Adipose tissue (tissue), 3 donors: Measurements from ENCODE around the gene ERBB3. TPM values are rescaled to one million over a fixed set of nuclear protein-coding genes. Genes with fewer than 3 reads are reported as not detected.
"Not testable (repeated sequence)": the region's sequence is repeated elsewhere in the genome, so short reads cannot be mapped to it uniquely, and the experiment has no call there.

Experiments
- H3K27ac ChIP-seq: one replicate; pipeline ENCODE4 v1.5.1; 2013; ENCODE audit warnings: low read depth, low read length
- WGBS, 3 donors: extraction: QIAGEN DNeasy Blood & Tissue Kit; methylation state at CpG; one replicate each; pipeline ENCODE4 v1.1.7; 2013; 5-methylcytosine and 5-hydroxymethylcytosine counted together
- polyA plus RNA-seq, 3 donors: library from polyadenylated mRNA; stranded (reverse); fragments of 200-250 nt; gene quantifications; one replicate each; pipeline ENCODE4 v1.2.3, GENCODE V29; 2013
- donor health status: healthy with polysubstance abuse.
- donor health status: Bipolar disorder and iron deficiency.
- donor health status: healthy.

Gene ERBB3
- polyA plus RNA-seq, 3 donors: 2.0 to 28.8 (median 4.5) TPM

- H3K27ac ChIP-seq: not testable (repeated sequence)
- WGBS, 3 donors: 90 to 95% (median 94%) methylated on average over 9 of the region's 9 CpGs
These were observed 2.0 kb upstream of the ERBB3 start for GRCh38 chr12:56077966-56078365.

DNA sequence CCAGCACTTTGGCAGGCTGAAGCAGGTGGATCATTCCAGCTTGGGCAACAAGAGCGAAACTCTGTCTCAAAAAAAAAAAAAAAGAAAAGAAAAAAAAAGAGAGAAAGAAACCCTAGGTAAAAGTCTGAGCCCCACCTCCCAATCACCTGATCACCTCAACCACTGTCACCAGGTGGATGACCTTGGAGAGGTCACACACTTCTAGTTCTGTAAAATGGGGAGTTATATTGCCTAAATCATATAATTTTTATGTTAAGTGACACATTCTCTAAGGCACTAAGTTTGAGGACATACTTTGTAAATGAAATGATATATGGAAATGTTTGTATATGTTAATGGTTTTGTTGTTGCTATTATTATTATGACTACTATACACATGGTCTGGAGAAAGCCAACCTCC, 1.5 kb upstream of the ERBB3 start:
- no peak overlapping the region for H3K27ac ChIP-seq
- 93 to 100% (median 100%) methylated on average over 1 of the region's 1 CpG for WGBS, 3 donors

DNA sequence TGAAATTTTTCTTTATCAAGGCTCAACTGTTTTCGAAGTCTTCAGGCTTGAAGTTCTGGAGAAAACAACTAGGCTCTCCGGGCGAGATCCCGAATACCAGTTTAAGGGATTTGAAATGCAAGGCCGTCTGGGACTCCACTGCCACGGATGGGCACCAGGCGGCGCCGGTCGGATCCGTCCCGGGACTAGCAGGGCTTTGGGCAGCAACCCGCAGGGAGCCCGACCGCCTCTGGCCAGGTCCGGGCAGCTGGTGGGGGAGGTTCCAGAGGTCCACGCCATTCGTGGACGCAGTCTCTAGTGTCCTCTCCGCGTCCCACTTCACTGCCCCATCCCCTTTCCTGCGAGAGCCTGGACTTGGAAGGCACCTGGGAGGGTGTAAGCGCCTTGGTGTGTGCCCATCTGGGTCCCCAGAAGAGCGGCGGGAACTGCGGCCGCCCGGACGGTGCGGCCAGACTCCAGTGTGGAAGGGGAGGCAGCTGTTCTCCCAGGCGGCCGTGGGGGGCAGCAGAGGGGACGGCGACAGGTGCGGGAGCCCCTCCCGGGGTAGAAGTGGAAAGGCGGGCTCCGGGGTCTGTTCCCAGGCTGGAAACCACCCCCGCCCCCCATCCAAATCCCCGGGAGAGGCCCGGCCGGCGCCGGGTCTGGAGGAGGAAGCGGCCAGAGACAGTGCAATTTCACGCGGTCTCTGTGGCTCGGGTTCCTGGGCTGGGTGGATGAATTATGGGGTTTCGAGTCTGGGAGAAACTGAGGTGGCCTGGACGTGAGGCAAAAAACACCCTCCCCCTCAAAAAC, 838 bp upstream of the ERBB3 start:
- no peak overlapping the region for H3K27ac ChIP-seq
- WGBS, 3 donors: 2 to 3% (median 3%) methylated on average over 50 of the region's 50 CpGs

DNA sequence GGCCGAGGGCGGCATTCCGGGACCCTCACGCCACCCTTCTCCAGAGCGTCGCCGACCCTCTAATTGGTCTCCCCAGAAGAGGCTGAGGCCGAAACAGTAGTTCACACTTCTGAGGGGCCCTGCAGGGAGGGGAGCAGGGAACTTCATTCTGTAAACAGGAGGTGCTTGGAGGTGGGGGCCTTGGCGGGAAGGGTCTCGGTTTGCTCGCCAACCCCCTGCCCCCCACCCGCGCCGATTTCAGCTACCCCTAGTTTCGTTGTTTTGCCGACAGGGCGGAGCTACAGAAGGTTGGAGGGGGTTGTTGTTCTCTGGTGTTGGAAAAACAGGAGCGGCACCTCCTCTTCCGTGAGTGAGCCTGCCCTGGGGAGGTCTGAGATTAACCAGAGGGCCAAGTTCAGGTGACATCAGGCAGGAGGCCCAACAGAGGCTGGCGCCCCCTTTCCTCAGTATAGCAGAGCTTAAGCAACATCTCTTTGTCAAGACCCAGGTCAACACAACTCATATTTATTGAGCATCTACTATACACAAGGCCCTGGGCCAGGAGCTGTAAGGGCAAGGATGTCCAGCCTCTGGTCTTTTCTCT, 682 bp downstream of the ERBB3 start:
- 11 to 32% (median 29%) methylated on average over 20 of the region's 20 CpGs for WGBS, 3 donors
- no peak overlapping the region for H3K27ac ChIP-seq

DNA sequence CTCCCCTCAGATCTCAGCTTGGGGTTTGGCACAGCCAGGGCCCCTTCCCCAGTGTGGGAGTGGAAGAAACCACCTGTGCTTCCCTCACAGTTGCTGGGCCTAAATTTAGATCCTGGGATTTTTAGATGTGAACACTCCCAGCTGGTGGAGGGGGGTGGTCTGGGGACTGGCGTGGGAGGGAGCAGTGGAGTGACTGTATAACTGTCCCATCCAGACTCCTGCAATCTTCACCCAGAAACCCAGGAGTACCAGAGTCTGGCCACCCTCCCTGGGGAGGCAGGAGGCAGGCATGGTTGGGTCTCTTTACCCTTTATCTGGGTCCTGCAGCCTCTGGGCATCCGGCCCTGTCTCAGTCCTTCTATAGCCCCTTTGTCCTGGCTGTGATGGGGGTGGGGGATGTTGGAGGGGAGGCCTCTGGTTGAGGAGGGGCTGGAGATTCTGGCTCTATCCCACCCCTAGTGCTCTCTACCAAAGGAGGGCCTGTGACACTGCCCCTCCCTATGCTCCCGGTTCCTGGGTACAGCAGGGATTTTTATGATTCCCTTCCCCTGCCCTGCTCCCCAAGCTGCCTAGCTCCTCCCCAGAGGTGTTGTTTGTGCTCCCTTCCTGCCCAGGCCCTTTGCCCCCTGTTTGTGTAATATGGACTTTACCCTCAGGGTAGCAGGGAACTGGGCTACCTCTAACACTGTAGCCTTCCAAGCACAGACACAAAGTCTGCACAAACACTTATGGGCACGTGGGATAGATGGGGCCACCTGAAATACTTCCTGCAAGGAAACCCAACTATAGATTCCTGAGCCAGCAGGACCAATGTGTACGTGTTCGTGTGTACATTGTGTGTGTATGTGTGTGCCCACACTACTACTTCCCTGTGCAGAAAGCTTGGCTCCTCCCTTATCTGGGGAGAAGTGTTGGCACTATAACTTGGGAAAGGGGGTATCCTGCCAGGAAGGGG, 1.7 kb downstream of the ERBB3 start:
- H3K27ac ChIP-seq: no peak overlapping the region
- 26 to 70% (median 68%) methylated on average over 6 of the region's 6 CpGs for WGBS, 3 donors

GRCh38 chr12:56082382-56082781, 2.4 kb downstream of the ERBB3 start:
- H3K27ac ChIP-seq: no peak overlapping the region

GRCh38 chr12:56082967-56083366, 3.0 kb downstream of the ERBB3 start:
- no peak overlapping the region for H3K27ac ChIP-seq
- 38 to 64% (median 40%) methylated on average over 3 of the region's 3 CpGs for WGBS, 3 donors

More at GRCh38 chr12:56082382-56082781, 2.4 kb downstream of the ERBB3 start:
- WGBS, 3 donors: 36 to 85% (median 77%) methylated on average over 2 of the region's 2 CpGs

DNA sequence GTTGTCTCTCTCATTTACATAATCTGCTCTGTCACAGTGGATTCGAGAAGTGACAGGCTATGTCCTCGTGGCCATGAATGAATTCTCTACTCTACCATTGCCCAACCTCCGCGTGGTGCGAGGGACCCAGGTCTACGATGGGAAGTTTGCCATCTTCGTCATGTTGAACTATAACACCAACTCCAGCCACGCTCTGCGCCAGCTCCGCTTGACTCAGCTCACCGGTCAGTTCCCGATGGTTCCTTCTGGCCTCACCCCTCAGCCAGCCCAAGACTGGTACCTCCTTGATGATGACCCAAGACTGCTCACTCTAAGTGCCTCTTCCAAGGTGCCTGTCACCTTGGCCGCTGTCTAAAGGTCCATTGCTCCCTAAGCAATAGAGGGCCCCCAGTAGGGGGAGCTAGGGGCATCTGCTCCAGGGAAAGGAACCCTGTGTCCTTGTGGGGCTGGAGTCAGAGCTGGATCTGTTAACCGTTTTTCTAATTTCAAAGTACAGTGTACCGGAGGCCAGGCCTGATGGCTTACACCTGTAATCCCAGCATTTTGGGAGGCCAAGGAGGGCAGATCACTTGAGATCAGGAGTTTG, 5.1 kb downstream of the ERBB3 start:
- 73 to 89% (median 87%) methylated on average over 15 of the region's 15 CpGs for WGBS, 3 donors
- no peak overlapping the region for H3K27ac ChIP-seq

- H3K27ac ChIP-seq: no peak overlapping the region
- 75 to 90% (median 83%) methylated on average over 3 of the region's 3 CpGs for WGBS, 3 donors
These were observed 6.1 kb downstream of the ERBB3 start for GRCh38 chr12:56086096-56086495.

GRCh38 chr12:56086608-56087007, 6.6 kb downstream of the ERBB3 start:
- 70 to 84% (median 83%) methylated on average over 6 of the region's 6 CpGs for WGBS, 3 donors
- no peak overlapping the region for H3K27ac ChIP-seq

GRCh38 chr12:56087220-56087619, 7.3 kb downstream of the ERBB3 start:
- 44 to 80% (median 75%) methylated on average over 6 of the region's 6 CpGs for WGBS, 3 donors
- H3K27ac ChIP-seq: no peak overlapping the region

GRCh38 chr12:56097738-56098137, 17.8 kb downstream of the ERBB3 start:
- 89 to 92% (median 90%) methylated on average over 6 of the region's 6 CpGs for WGBS, 3 donors
- no peak overlapping the region for H3K27ac ChIP-seq

DNA sequence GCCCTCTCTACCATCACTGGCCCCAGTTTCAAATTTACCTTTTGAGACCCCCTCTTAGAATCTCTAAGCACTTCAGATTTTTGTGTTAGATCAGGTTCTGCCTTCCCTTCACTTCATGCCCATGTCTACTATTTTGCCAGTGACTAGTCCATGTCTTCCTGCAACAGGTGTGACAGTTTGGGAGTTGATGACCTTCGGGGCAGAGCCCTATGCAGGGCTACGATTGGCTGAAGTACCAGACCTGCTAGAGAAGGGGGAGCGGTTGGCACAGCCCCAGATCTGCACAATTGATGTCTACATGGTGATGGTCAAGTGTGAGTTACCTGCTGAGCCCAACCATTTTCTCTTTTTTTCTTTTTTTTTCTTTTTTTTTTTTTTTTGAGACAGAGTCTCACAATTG, 18.6 kb downstream of the ERBB3 start:
- 76 to 87% (median 83%) methylated on average over 3 of the region's 3 CpGs for WGBS, 3 donors
- H3K27ac ChIP-seq: no peak overlapping the region

- no peak overlapping the region for H3K27ac ChIP-seq
- WGBS, 3 donors: 80 to 91% (median 87%) methylated on average over 4 of the region's 4 CpGs
These were observed 19.8 kb downstream of the ERBB3 start for GRCh38 chr12:56099787-56100186.

DNA sequence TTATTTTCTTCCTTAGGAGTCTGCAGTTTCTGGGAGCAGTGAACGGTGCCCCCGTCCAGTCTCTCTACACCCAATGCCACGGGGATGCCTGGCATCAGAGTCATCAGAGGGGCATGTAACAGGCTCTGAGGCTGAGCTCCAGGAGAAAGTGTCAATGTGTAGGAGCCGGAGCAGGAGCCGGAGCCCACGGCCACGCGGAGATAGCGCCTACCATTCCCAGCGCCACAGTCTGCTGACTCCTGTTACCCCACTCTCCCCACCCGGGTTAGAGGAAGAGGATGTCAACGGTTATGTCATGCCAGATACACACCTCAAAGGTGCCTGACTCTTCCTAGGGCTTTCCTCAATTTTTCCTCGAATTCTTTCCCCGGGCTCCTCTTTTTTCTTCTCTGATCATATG, 21.1 kb downstream of the ERBB3 start:
- H3K27ac ChIP-seq: no peak overlapping the region
- 82 to 91% (median 86%) methylated on average over 14 of the region's 14 CpGs for WGBS, 3 donors

- 50 to 87% (median 74%) methylated on average over 1 of the region's 1 CpG for whole genome bisulfite sequencing, 3 donors
- H3K27ac ChIP-seq: no peak overlapping the region
These were observed 22.7 kb downstream of the ERBB3 start for GRCh38 chr12:56102683-56103065.

- no peak overlapping the region for H3K27ac ChIP-seq
- 44 to 52% (median 46%) methylated on average over 6 of the region's 6 CpGs for WGBS, 3 donors
These were observed 23.2 kb downstream of the ERBB3 start for GRCh38 chr12:56103066-56103711.

- H3K27ac ChIP-seq: no peak overlapping the region
- 0 to 2% (median 1%) methylated on average over 8 of the region's 8 CpGs for WGBS, 3 donors
These were observed 23.8 kb downstream of the ERBB3 start for GRCh38 chr12:56103823-56104108.
